CD4-positive, alpha-beta T cell treated with Interleukin-2 at 100 ng/mL for 4 hours (primary cell): ENCODE results near the gene ACSM6.
"Not testable (repeated sequence)": the region's sequence is repeated elsewhere in the genome, so short reads cannot be mapped to it uniquely, and the experiment has no call there.

Experiments
- DNase-seq: peaks from one replicate; pipeline ENCODE4 v3.0.0-alpha.2; 2020; ENCODE audit warnings: low spot score

Gene ACSM6, protein sequence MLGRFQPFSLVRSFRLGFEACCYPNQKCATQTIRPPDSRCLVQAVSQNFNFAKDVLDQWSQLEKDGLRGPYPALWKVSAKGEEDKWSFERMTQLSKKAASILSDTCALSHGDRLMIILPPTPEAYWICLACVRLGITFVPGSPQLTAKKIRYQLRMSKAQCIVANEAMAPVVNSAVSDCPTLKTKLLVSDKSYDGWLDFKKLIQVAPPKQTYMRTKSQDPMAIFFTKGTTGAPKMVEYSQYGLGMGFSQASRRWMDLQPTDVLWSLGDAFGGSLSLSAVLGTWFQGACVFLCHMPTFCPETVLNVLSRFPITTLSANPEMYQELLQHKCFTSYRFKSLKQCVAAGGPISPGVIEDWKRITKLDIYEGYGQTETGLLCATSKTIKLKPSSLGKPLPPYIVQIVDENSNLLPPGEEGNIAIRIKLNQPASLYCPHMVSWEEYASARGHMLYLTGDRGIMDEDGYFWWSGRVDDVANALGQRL

DNA sequence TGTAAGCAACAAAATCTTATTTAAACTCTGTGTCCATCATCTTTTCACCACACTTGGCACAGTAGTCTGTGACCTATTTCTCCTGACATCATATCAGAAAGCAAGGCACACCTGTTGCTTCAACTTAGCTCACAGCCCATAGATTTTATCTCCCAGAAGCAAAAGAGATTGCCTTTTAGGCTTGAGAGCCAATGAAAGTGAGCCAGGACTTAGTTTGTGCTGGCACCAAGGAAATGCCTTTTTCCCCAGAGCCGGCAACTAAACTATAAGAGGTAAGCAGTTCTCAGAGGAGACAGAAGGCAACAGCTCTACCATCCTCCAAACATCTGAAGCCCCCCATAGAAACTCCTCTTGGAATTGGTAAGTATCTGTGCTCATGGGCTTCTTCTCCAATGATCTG lies at the start of gene ACSM6:
Gene ACSM6 (plus strand): TSS at position 295 of the 400 bp plus-strand sequence. CDS start 248 bp downstream, outside the sequence.
- DNase-seq: no peak

GRCh38 chr10:95168694-95169093 lies 25.3 kb upstream of the ACSM6 start:
- DNase-seq: no peak

DNA sequence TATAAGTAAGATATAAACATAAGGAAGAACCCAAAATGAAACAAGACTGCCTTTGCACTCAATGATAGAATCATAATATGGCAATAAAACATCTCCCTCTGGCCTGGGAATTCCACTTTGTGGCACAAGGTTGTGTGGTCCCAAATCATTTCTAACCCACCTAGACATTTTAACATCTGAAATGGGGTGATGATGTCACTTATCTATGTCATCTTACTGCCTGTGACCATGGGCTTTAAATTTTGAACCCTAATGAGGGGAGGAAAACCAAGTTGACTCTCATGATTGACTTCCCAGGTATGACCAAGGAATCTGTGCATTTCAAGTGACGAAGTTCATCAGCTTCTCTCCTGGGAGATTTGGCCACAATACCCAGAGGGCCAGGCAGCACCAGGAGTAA lies 24.5 kb upstream of the ACSM6 start:
- no peak for DNase-seq

GRCh38 chr10:95170790-95171189 lies 23.2 kb upstream of the ACSM6 start:
- no peak for DNase-seq

DNA sequence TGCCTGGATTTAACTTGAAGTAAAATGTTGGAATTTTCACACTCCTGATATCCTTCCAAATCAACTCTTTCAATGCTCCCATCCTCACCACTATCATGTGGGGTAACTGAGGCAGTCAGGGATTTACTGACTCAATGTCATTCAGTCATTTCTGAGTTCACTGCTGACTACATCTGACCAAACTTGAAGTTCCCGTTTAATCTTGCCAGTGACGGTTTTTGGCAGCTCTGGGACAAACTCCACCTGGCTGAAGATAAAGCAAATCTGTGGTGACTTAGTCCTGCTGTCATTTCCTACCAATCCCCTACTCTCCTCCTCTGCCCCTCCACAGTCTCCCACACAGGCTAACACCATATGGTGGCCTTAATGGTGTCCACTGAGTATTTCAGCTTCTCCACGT lies 22.7 kb upstream of the ACSM6 start:
- no peak for DNase-seq

DNA sequence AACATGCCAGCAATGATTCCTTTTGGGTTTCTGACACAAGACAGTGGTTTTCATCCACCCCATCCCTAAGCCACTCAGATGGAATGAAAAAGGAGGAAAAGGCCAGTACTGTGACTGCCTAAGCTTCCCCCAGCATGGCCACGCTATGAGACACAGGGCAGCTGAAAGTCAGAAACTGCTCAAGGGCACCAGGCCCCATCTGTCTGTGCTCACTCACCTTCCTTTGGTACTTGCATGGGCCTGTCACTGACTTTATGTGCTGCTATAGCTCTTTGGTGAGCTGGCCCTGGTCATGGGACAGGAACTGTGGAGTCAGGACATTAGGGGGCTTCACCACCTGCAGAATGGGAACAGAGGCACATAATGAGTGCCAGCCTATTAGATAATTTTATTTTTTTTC lies 21.2 kb upstream of the ACSM6 start:
- no peak for DNase-seq

DNA sequence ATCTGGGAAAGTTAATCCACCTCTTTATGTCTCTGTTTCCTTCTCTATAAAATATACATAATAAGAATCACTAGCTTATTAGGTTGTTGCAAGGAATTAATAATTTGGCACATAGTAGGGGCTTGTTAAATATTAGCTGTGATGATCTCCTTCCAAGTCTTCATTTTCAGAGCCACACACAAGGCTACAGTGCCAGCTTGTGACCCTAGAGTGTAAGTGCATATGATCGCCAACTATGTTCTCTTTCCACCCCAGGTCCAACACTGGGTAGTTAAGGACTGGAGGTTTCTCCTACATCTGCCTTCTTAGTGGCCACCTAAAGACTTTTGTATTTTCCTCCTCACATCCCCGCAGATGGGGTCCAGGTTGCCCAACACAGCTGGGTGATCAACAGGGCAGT lies 17.9 kb upstream of the ACSM6 start:
- no peak for DNase-seq

GRCh38 chr10:95177429-95177828 lies 16.6 kb upstream of the ACSM6 start:
- DNase-seq: no peak

DNA sequence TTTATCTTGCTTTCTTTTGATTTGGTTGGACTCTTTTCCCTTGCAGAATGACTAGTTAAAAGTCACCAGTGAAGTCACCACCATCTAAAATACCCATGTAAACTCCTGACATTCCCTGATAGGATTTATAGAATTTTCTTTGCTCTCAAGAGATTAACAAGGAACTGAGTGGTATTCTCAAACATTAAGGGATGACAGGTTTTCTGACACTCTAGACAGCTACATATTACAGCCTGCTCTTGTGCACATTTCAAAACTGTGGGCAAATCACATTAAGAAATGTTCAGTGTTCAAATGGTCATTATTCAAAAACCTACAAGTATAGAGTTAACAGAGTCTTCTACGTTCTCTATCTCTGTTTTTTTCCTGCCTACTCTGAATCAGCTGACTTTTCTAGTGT lies 15.8 kb upstream of the ACSM6 start:
- no peak for DNase-seq

DNA sequence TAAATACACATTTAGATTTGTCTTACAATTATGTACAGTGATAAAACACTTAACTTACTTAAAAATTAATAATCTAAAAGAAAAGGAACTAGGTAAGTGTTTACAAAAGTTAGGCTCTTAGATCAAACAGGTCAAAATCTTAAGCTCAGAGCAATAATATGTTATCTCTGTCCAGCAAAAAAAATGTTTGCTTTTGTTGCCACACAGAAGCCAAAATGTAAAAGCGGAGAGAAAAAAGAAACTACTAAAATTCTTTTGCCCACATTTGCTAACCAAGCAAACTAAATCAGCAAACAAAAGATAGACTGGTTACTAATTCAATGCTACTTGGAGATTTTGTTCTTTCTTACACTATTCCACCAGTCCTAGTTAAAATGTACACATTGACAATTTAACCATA lies 15.2 kb upstream of the ACSM6 start:
- DNase-seq: no peak

GRCh38 chr10:95181726-95182125 lies 12.3 kb upstream of the ACSM6 start:
- no peak for DNase-seq

GRCh38 chr10:95183271-95184230 lies 10.5 kb upstream of the ACSM6 start:
- DNase-seq: peak; percentile 39

DNA sequence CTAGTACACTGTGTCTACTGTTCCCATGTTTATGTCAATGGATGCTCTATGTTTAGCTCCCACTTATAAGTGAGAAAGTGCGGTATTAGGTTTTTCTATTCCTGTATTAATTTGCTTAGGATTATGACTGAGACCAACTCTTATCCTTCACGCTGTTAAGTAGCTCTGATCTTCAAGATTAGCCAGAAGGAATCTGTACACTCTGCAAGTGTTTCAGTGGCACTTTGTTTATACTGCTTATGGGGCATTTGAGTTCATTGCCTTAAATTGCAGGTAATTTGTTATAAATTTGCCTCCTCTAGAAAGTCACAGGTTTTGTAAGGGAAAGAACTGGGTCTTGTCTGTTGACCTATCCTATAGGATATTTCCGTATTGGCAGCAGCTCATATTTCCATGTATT lies 6.4 kb upstream of the ACSM6 start:
- DNase-seq: no peak

- no peak for DNase-seq
Measured at GRCh38 chr10:95188593-95188992, 5.4 kb upstream of the ACSM6 start.

GRCh38 chr10:95196046-95196445 lies 2.0 kb downstream of the ACSM6 start:
- DNase-seq: no peak

GRCh38 chr10:95201736-95202135 lies 7.7 kb downstream of the ACSM6 start:
- no peak for DNase-seq

- DNase-seq: not testable (repeated sequence)
Measured at GRCh38 chr10:95202865-95203264, 8.8 kb downstream of the ACSM6 start.

DNA sequence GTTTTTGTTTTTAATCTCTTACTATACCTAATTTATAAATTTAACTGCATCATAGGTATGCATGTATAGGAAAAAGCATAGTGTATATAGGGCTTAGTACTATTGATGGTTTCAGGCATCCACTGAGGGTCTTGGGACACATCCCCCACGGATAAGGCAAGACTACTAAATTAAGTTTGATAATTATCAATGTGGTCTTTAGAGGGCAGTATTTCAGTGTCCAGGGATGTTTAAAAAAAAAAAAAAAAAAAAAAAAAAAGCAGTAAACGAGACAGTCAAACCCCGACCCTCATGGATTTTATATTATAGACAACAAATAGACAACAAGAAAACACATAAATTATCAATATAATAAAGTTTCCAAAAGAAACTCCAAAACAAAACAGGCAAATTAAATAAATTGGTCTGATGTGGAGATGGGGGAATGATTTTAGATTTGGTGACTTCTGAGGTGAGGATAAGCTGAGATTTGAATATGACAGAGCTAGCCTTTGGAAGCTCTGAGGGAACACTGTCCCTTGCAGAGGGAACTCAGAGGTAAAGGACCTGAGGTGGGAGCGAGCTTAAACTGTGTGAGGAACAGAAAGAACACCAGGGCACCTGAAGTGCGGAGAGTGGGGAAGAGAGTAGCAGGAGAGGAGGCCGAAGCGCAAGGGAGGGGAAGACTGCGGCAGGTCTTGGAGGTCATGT lies 14.8 kb downstream of the ACSM6 start:
- no peak for DNase-seq

- no peak for DNase-seq
Measured at GRCh38 chr10:95209509-95210127, 15.6 kb downstream of the ACSM6 start.

DNA sequence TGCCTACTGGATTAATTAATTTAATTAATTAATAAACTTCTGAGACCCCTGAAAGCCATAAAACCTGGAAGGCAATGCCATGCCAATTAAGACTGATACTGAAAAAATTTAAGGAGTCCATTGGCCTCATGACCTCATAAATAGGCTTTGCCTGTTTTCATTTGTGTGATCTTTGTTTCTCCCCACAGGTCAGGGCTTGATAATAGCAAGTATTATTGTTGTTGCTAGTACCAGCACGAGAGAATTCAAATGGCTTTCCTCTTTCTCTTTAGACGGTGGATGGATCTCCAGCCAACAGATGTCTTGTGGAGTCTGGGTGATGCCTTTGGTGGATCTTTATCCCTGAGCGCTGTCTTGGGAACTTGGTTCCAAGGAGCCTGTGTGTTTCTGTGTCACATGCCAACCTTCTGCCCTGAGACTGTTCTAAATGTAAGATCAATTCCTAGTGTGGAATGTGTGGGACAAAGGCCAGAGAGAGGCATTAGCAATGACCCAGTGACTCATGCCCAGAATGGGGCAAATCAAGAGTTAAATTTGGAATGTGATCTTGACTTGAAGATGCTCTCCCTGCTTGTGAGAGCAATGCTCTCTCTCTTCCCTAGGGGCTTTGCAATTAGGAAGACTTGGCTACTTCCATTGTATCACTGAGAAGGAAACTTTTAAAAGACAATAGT lies 17.7 kb downstream of the ACSM6 start:
- no peak for DNase-seq

- DNase-seq: no peak
Measured at GRCh38 chr10:95214369-95214768, 20.3 kb downstream of the ACSM6 start.
